Body of pancreas (tissue), 4 donors: ENCODE measurements around the gene LPP. TPM values are rescaled to one million over a fixed set of nuclear protein-coding genes. Genes with fewer than 3 reads are reported as not detected.

ENCODE experiments used
- ATAC-seq: fragments of 150-250 bp; one replicate; pipeline ENCODE4 v1.9.1; 2016
- DNase-seq, 4 donors: peaks; one replicate each; pipeline ENCODE4 v3.0.0-alpha.2; 2019
- H3K27ac ChIP-seq, 4 donors: fragments of 200-600 bp; sonication (generic); 1 replicate in 3 of 4; 2 replicates in 1 of 4; pipeline versions ENCODE4 v1.5.1 to v1.6.1; 2016 to 2019; ENCODE audit warnings: mild to moderate bottlenecking in 1 of 4, mixed read lengths in 1 of 4, moderate library complexity in 1 of 4
- H3K27me3 ChIP-seq, 2 donors: fragments of 200-600 bp; sonication (generic); one replicate each; pipeline ENCODE4 v1.6.0; 2016; ENCODE audit warnings: mild to moderate bottlenecking in 1 of 2
- H3K36me3 ChIP-seq, 2 donors: fragments of 200-600 bp; sonication (generic); replicated peaks in 1 of 2; 2 replicates each; pipeline ENCODE4 v1.5.1; 2016; ENCODE audit warnings: low read depth in 2 of 2; ENCODE audit not compliant: insufficient read depth in 1 of 2
- H3K4me1 ChIP-seq: fragments of 200-600 bp; sonication (generic); one replicate; pipeline ENCODE4 v1.6.0; 2016
- H3K4me3 ChIP-seq, 2 donors: fragments of 200-600 bp; sonication (generic); 1 replicate in 1 of 2; 2 replicates in 1 of 2; pipeline ENCODE4 v1.5.1; 2016 to 2019
- H3K9me3 ChIP-seq, 3 donors: fragments of 200-600 bp; sonication (generic); 1 replicate in 2 of 3; 2 replicates in 1 of 3; pipeline ENCODE4 v1.5.1; 2016
- POLR2A ChIP-seq, 3 donors: fragments of 450-650 bp; IDR thresholded peaks; one replicate each; pipeline ENCODE4 v1.6.1; 2016; ENCODE audit warnings: antibody characterized with exemption in 3 of 3, mild to moderate bottlenecking in 2 of 3
- WGBS, 2 donors: methylation state at CpG; one replicate each; pipeline ENCODE4 v1.1.5; 2017; 5-methylcytosine and 5-hydroxymethylcytosine counted together
- intact Hi-C: fragments of 100-400 bp; cut with DNase I; formaldehyde crosslinking; loops from one replicate; pipeline ENCODE4 v1.15.1; 2023
- total RNA-seq, 2 donors: library from RNA; depleted of rRNA; stranded (reverse); fragments of >200 nt; gene quantifications; one replicate each; pipeline ENCODE4 v1.1.0, GENCODE V29; 2016
- TF ChIP-seq, protein P1 (sequence below), 7 experiments: fragments of 450-650 bp in 4 of 7; fragments of 200-600 bp in 3 of 7; sonication (generic) in 3 of 7; IDR thresholded peaks; one replicate each; pipeline ENCODE4 v1.5.1; 2016 to 2019; ENCODE audit warnings: antibody characterized with exemption in 7 of 7

The LPP gene
- total RNA-seq, 2 donors from 2014 or later = 60.6 to 65.1 TPM

DNA sequence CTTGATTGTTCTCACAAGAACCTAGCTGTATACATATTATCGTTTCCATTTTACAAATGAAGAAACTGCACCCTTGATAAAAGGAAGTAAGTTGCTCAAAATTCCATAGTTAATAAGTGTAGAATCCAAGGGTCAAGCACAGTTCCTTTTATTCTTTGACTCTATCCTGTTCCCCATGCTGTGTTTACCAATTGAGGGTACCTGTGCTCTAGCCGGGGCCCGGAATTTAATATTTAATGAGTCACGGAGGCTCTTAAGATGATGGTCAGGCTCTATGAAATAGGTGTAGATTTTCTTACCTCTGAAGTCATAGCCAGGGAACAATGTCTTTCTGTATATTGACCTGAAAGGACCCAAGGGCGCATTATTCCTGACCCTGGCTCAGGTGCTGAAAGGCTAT is 65.2 kb downstream of the LPP start:
- Histone ChIP-seq H3K4me3 (no peak overlapping the region), H3K4me1 (peaks cover 51% of the 10 kb centered on the region), H3K27ac (peak overlapping the region in 2 of 4 donors; percentile 11 to 47), H3K9me3 (no peaks in the 10 kb centered on the region), H3K36me3 (no peaks in the 10 kb centered on the region), H3K27me3 (no peaks in the 10 kb centered on the region)
- 67 to 83% methylated on average over 5 of the region's 5 CpGs for WGBS, 2 donors
- TF ChIP-seq POLR2A (IDR thresholded peaks at IDR 0.05) = no peak
- TF ChIP-seq, protein P1, sequence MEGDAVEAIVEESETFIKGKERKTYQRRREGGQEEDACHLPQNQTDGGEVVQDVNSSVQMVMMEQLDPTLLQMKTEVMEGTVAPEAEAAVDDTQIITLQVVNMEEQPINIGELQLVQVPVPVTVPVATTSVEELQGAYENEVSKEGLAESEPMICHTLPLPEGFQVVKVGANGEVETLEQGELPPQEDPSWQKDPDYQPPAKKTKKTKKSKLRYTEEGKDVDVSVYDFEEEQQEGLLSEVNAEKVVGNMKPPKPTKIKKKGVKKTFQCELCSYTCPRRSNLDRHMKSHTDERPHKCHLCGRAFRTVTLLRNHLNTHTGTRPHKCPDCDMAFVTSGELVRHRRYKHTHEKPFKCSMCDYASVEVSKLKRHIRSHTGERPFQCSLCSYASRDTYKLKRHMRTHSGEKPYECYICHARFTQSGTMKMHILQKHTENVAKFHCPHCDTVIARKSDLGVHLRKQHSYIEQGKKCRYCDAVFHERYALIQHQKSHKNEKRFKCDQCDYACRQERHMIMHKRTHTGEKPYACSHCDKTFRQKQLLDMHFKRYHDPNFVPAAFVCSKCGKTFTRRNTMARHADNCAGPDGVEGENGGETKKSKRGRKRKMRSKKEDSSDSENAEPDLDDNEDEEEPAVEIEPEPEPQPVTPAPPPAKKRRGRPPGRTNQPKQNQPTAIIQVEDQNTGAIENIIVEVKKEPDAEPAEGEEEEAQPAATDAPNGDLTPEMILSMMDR (IDR thresholded peaks at IDR 0.05) = no peak
- ATAC-seq = no peak
- no peak for DNase-seq
- intact Hi-C loops = no loop called here

DNA sequence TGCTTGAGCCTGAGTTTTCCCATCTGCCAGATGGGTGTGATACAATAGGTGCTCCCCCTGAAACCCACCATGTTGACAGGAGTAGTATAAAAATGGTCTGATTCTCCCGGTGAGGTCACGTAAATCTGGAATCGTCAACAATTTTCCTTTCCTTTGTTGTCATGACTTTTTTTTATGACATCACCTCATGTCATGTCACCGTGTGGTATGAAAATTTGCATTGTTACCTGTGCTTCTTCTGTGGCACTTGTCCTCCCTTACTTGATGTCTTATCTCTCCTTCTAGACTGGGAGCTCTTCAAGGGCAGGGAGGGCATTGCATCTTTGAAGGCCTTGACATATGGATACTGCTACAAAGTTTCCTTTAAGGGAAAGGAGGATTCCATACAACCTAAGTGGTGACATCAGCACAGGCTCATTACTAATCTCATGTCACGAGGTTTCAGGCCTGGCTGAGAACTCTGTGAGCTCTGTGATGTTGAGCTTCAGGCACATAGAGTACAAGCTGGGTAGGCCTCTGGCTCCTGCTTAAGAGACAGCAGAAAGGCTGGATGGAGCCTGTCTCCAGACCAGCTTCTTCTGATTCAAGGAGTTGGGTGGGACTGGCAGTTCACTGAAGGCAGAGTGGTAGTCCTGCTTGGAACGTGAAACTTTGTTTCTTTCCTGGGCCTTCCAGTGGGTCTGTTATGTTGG is 66.3 kb downstream of the LPP start:
- 93 to 95% methylated on average over 6 of the region's 6 CpGs for WGBS, 2 donors
- ATAC-seq (no peak), DNase-seq (no peak)
- Histone ChIP-seq H3K27me3 (no peaks in the 10 kb centered on the region), H3K9me3 (no peaks in the 10 kb centered on the region), H3K27ac (peak overlapping the region in 1 of 4 donors; percentile 47), H3K4me1 (peaks cover 54% of the 10 kb centered on the region), H3K36me3 (no peaks in the 10 kb centered on the region), H3K4me3 (no peak overlapping the region)
- TF ChIP-seq, protein P1 (IDR thresholded peaks at IDR 0.05) = no peak
- no peak for TF ChIP-seq POLR2A (IDR thresholded peaks at IDR 0.05)
- intact Hi-C loops = no loop called here

DNA sequence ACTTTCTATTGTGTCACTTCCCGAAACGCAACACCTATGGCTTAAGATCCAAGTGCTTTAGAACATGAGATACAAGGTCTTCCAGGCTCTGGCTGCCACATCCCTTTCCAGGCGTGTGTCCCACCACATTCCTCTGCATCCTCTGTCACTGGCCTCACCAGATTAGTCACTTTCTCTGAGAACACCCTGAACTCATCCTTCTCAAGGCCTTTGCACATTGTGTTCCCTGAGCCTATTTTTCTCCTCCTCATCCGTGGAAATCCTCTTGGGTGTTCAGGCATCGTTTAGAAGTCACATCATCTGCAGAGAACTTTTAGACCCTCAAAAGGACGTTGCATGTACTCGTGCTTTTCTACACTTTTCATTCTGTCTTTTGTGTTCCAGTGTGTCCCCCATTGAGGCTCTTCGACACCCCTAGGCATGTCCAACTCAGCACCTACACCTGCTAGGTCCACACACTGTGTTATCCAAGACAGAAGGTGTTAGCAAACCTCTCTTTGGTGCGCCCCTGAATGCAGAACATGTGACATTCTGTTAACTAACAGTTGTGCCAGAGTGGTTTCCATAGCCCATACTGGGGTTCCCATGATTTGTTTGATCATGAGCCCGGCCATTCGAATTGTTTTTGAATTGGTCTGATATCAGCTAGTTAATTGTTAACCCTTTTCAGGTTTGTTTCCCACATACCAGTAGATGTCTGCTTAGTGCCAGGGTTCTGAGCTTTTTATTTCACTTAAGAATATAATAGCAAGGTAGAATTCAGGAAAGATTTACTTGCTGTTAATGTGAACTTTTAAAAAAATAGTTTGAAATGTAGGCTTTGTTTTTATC is 67.2 kb downstream of the LPP start:
- no peaks in the 10 kb centered on the region for H3K27me3 ChIP-seq
- DNase-seq (peak in 2 of 4 donors; percentile 41 to 42), ATAC-seq (peak; percentile 64)
- no peak for TF ChIP-seq POLR2A (IDR thresholded peaks at IDR 0.05)
- TF ChIP-seq, protein P1 (IDR thresholded peaks at IDR 0.05) = no peak
- H3K9me3 ChIP-seq = no peaks in the 10 kb centered on the region
- H3K4me1 ChIP-seq = peaks cover 54% of the 10 kb centered on the region
- no peak overlapping the region for H3K4me3 ChIP-seq
- intact Hi-C loops = no loop called here
- 69 to 74% methylated on average over 11 of the region's 11 CpGs for WGBS, 2 donors
- H3K27ac ChIP-seq = peak overlapping the region in 2 of 4 donors; percentile 37 to 52
- no peaks in the 10 kb centered on the region for H3K36me3 ChIP-seq

DNA sequence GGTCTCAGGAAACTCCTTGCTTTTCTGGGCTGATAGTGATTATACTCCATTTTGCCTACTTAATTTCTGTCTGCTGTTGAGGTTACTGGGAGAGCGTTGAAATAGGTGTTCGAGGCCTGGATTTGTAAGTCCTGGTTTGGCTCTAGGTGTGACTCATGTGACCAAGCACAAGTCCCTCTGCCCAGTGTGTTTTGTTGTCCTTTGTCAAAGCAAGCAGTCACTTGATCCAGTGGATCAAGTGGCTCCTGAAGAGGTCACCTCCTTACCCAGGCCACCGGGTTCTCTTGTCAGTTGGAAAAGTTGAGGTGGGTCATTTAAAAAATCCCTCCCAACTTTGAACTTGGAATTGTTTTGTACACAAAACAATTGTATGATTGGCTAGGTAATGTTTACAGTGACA is 70.0 kb downstream of the LPP start:
- intact Hi-C loops = no loop called here
- Histone ChIP-seq H3K27ac (no peak overlapping the region), H3K9me3 (no peaks in the 10 kb centered on the region), H3K27me3 (no peaks in the 10 kb centered on the region), H3K4me3 (no peak overlapping the region), H3K4me1 (peaks cover 42% of the 10 kb centered on the region), H3K36me3 (no peaks in the 10 kb centered on the region)
- DNase-seq (no peak), ATAC-seq (no peak)
- TF ChIP-seq, protein P1 (IDR thresholded peaks at IDR 0.05) = no peak
- TF ChIP-seq POLR2A (IDR thresholded peaks at IDR 0.05) = no peak
- 90 to 96% methylated on average over 3 of the region's 3 CpGs for WGBS, 2 donors
